GM18907 (cell line): ENCODE measurements around the gene SNAPC1.
A peak's percentile ranks its signal among the peaks of the same experiment; 100 is the strongest.

Experiments used
- ATAC-seq: cut with Tn5 transposase; IDR thresholded peaks from one replicate; pipeline ENCODE4 v1.9.1; 2021; ENCODE audit warnings: mild to moderate bottlenecking, moderate library complexity; ENCODE audit not compliant: unreplicated experiment

SNAPC1 gene

DNA sequence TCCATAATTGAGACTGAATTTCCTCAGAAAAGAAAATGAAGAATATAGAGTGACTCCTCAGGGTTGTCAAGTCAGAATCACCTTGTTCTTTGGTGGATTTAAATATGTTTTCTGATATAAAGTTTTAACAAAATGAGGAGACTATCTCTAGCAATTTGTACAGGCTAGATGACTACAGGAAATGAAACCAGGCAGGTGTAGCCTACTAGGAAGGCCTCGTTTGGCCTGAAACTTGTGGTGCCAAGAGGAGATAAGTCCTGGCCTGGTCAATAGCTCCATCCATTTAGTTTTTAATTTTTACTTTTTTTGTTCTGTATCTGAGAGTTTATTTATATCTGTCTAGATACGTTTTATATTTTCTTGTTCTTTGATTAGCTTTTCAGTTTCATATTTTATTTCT is 41.5 kb downstream of the SNAPC1 start:
- ATAC-seq, result peak; percentile 76

DNA sequence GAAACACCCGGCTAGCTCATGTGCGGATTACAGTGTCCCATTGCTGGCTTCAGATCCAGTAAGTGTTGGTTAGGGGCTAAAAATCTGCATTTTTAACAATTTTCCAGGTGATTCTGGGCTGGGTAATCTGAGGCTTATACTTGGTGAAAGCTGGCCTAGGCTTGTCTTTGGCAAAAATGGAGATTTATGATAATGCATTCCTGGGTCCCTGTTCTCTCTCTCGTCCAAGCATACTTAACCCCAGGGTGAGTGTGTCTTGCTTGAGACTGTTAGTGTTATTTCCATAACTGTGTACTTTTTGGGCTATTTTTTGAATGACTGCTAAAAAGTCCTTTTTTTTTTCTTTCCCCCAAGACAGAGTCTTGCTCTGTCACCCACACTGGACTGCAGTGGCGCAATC is 43.2 kb downstream of the SNAPC1 start:
- ATAC-seq, result no peak

DNA sequence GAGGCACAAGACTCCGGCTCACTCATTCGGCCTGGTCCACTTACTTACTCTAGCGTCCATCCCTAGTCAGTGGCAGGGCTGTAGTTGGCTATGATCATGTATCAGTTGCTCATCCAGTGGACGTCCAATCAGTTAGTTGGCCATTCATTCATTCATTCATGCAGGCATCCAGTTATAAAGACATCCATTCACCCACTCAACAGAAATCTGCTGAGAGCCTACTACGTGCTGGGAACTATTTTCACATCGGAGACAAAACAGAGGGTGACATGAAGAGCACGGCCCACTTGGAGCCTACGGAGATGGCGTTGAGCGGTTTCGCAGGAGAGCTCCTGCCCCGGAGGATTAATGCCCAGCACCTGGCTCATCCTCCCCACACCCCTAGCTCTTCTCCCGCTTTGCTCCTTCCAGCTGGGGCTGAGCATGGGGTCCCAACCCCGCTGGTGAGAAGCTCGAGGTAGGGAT is 49.7 kb downstream of the SNAPC1 start:
- ATAC-seq, result no peak

DNA sequence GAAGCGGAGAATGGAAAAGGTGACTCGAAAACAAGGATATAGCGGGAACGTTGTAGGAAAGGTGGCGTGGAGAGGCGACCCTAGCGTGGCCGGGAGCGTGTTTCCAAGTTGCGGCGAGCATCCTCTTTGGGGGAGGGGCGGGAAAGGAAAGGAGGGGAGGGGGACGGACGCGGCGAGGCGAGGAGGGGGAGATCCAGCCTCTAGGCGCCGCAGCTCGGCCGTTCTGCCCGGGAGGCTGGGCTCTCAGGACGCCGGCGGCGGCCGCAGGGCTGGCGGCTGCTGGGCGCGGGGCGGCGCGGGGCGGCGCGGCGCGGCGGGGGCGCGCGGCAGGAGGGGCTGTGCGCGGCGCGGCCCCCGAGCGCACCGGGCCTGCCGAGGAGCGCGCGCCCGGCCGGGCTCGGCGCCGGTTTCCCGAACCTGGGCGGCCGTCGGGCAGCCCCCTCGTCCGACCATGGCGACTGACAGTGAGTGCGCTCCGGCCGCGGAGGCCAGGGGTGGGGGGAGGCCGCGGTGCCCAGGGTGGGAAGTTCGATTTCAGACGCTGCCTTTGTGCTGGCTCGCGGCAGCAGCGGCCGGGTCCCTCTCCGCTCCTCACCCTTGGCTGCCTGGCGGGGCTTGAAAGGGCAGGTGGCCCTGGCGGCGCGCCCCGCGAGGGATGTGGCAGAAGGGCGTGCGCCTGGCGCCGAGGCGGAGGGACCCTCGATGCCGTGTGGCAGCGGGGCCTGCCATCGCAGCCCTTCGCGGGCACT is 50.3 kb downstream of the SNAPC1 start, which contains the start of gene SYT16:
Gene SYT16 (plus strand): TSS at position 357 of the 749 bp plus-strand sequence.
- ATAC-seq, result no peak

DNA sequence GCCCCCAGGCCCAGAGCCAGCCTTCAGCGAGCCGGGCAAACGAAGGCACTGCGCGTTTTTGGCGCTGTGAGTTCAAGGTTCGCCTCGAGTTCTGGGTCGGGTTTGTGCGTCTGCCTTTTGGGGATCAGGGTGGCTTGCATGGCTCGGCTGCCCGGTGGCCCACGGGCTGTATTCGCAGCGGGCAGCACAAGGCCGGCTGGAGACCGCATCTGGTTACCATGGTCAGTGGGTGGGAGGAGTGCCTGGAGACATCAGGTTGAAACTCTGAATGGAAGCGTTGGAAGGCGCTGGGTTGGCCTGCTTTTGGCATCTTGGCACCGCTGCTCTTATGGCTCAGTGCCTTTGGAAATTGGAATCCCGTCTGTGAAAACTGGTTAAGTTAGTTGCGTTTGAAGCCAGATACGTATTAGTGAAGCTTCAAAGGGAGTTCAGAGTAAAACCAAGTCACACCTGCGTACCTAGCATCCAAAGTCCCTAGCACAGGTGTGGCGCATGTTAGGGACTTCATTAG is 50.9 kb downstream of the SNAPC1 start:
- ATAC-seq, result no peak

DNA sequence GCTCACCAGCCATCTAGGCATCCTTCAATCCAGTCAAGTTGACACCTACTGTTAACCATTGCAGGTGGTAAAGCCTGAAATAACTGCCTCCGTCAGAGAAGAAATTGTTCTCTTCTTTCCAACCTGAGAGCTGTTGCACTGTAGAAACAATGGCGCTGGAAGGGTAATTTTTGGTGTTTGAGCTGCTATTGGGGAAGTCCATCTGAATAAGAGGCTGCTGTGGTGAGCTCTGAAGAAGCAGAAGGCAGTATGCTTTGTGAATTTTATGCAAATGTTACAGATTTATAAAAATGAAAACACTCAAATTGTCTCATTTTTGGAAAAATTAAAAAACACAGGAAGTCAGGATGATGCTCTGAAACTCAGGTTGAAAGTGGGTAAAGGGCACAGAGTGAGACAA is 60.2 kb downstream of the SNAPC1 start:
- no peak for ATAC-seq

DNA sequence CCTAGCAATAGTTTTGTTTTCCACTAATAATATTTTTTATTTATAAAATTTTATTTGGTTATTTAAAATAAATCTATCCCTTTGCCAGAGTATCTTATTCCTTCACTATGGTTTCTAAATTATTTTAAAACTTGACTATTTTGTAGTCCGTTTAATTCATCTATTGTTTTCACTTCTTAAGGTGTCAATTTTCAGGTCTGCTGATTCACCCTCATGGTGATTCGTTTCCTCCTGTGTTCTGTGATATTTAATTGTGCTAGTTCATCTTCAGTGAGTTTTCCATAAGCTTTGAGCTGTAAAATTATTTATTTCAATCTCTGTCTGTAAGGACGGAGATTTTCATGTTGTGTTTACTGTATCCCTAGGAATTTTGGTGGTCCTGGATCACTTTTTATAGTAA is 70.6 kb downstream of the SNAPC1 start:
- ATAC-seq, result no peak

DNA sequence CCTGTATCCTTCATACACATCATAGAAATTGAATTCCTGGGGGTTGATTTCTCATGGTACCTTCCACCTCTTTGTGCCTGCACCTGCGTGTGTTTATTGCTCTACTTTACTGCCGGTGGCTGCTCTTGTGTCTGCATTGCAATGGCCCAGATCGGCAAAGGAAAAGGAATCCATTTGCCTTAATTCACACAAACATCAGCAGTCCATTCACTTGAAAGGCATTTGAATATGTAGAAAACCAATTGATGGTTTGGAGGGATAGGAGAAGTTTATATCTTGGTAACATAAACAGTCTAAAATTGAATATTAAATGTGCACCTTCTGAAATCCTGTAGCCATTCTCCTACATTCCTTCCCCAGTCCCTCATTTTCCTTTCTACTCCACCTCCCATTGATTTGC is 74.0 kb downstream of the SNAPC1 start:
- no peak for ATAC-seq

DNA sequence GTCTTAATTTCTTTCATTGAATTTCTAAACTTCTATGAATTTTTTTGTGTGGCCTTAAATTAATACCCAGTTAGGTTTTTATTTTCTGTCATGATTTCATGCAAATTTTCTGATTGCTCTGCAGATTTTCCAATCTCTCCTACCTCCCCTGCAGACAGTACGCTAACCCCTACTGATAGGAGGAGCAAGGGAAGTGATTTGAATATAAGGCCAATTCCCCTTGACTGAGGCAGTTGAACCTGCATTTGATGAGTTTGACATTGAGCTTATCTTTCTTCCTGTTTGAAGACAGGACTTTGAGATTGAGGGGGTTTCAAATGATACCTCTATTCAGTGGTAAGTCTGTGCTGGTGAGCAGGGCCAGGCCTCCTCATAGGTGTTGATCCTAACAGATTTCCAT is 74.6 kb downstream of the SNAPC1 start:
- ATAC-seq, result no peak

DNA sequence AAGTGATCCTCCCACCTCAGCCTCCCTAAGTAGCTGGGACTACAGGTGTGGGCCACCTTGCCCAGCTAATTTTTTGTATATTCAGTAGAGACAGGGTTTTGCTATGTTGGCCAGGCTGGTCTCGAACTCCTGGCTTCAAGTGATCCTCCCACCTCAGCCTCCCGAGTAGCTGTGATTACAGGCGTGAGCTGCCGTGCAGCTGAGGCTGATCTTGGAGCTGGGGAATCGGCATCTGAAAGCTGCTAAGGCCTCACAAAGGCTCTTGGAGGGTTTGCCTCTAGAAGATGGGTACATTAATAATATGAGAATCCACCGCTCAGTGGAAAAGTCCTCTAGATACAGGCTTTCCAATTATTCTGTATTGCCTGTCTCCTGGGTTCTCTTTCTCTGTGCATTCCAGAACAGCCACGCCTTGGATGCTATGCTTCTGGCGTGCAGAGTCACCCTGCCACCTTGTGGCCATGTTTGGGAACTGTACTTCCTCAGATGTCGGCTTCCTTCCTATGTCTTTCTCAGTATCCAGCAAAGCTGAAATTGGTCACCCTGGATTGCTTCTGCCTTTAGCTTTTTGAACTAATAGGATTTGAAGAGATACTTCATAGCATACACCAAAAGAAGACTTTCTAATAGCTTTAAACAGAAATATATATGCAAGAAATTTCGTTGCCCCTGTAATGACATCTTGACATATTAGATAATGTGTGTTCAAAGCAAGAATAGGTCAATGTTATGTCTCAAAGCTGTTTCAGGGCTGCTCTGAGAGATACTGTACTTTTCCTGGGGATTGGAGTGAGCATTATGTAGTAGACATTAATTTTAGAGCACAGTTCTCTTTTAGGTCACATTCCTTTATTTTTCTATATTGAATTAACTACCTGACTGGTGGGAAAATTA is 75.4 kb downstream of the SNAPC1 start:
- ATAC-seq, result peak; percentile 92

DNA sequence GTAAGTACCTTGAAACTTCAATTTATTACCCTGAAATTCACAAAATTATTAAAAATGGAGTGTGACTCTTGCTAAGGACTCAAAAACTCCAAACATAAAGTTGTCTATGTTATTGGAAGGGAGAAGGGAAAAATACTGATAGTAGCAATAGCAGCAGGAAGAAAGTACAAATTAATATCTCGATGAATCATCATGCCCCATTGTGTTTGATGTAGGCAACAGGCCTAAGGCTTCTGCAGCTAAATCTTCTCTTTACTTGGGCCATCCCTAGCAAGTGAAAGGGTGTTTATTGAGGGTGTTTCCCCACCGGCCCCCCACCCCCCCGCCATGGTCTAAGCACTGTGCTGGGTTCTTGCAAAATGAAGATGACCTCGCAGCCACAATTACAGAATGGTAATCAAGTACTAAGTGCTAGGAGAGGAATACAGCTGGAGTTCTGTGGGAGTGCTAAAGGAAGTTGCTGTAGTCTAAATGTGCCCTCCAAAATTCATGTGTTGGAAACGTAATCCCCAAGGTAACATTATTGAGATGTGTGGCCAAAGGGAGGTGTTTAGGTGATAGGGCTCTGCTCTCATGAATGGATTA is 76.5 kb downstream of the SNAPC1 start:
- no peak for ATAC-seq

DNA sequence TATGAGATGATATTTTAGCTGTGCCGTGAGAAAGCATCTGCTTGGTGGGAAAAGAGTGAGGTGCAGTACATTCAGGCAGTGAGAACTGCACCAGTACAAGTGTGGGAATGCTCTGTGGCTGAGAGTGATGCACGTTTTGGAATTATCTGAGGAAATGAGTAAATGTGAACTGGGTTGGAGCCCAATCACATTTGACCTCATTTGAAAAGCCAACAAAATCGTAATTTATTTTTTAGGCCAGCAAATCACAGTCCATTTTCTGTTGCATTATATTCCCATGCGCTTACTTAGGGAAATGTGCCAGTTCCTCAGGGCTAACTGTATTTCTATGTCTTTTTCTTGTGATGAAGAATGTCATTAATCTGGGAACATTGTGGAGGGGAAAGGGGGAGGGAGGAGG is 77.3 kb downstream of the SNAPC1 start:
- ATAC-seq, result no peak

DNA sequence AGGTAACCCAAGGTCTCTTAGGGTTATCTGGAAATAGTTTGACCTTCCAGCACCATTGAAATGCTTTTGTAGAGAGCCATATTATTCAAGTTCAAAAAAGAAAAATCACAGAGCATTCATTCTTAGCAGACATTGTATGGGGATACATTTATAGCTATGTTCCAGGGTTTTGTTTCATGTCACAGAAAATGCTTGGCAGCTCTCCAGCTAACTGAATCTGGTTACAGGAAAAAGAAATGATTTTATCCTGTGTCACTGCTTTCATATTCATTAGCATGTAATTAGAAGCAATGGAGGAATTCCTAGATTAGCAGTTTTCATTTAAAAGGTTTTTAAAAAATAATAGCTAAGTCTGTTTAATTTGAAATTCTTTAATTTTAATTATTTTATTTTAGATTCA is 78.9 kb downstream of the SNAPC1 start:
- no peak for ATAC-seq
